B cell (primary cell): Measurements from ENCODE around the gene IDH3A. TPM values are rescaled to one million over a fixed set of nuclear protein-coding genes. Genes with fewer than 3 reads are reported as not detected.

Experiments
- ATAC-seq: fragments of 200-7000 bp; cut with Tn5 transposase; one replicate; pipeline ENCODE4 v1.10.0; 2021; ENCODE audit warnings: low read depth, mild to moderate bottlenecking, moderate number of reproducible peaks, moderate library complexity
- CTCF ChIA-PET: fragments of 350-600 bp; sonication (Branson Sonifier 250); formaldehyde crosslinking; loops from one replicate; lab custom pipeline; 2021; ENCODE audit warnings: antibody characterized with exemption, inconsistent platforms; lab: Charles Lee
- POLR2A ChIA-PET: fragments of 350-600 bp; sonication (Branson Sonifier 250); formaldehyde crosslinking; loops from one replicate; lab custom pipeline; 2021; ENCODE audit warnings: antibody characterized with exemption; lab: Charles Lee
- DNase-seq: peaks from one replicate; pipeline ENCODE4 v3.0.0; 2013
- H2AFZ ChIP-seq: 2 replicates; pipeline ENCODE4 v1.6.1; 2012; ENCODE audit warnings: mild to moderate bottlenecking, low read depth, low read length; ENCODE audit not compliant: insufficient read depth, poor library complexity, severe bottlenecking
- H3K27ac ChIP-seq, 2 donors: 1 replicate in 1 of 2; 2 replicates in 1 of 2; pipeline ENCODE4 v1.5.1; 2012 to 2013; ENCODE audit warnings: low read length in 2 of 2, mild to moderate bottlenecking in 2 of 2, moderate library complexity in 1 of 2
- H3K27me3 ChIP-seq, 4 experiments: fragments of 200-600 bp in 1 of 4; sonication (generic) in 1 of 4; replicated peaks in 1 of 4; 1 replicate in 2 of 4; 2 replicates in 2 of 4; pipeline versions ENCODE4 v1.6.1 to v1.7.0; 2013 to 2016; ENCODE audit warnings: low read length in 3 of 4, mild to moderate bottlenecking in 2 of 4, mixed read lengths in 1 of 4, moderate library complexity in 1 of 4; ENCODE audit not compliant: insufficient read depth in 4 of 4, control insufficient read depth in 3 of 4; ENCODE audit errors: control extremely low read depth in 1 of 4
- H3K36me3 ChIP-seq, 2 experiments: replicated peaks in 1 of 2; 1 replicate in 1 of 2; 2 replicates in 1 of 2; pipeline versions ENCODE4 v1.6.1 to v1.7.1; 2013; ENCODE audit warnings: low read length in 1 of 2; ENCODE audit not compliant: insufficient read depth in 2 of 2, control insufficient read depth in 1 of 2; ENCODE audit errors: control extremely low read depth in 1 of 2, extremely low read depth in 1 of 2
- H3K4me1 ChIP-seq, 2 donors: fragments of 200-600 bp in 1 of 2; sonication (generic) in 1 of 2; 1 replicate in 1 of 2; 2 replicates in 1 of 2; pipeline versions ENCODE4 v1.5.1 to v1.6.1; 2013 to 2017; ENCODE audit warnings: low read length in 2 of 2; ENCODE audit not compliant: control insufficient read depth in 2 of 2, insufficient read depth in 2 of 2
- H3K4me2 ChIP-seq: replicated peaks from 2 replicates; pipeline ENCODE3; 2012; ENCODE audit warnings: mild to moderate bottlenecking, low read depth, low read length; ENCODE audit not compliant: poor library complexity, severe bottlenecking
- H3K4me3 ChIP-seq, 5 experiments: fragments of 200-600 bp in 1 of 5; sonication (generic) in 1 of 5; 1 replicate in 3 of 5; 2 replicates in 2 of 5; pipeline versions ENCODE4 v1.5.1 to v1.7.0; 2011 to 2016; ENCODE audit warnings: low read length in 4 of 5, mild to moderate bottlenecking in 4 of 5, low read depth in 2 of 5, control low read depth in 1 of 5, moderate library complexity in 1 of 5; ENCODE audit not compliant: insufficient read depth in 1 of 5; ENCODE audit errors: control extremely low read depth in 1 of 5, extremely low read depth in 1 of 5
- H3K79me2 ChIP-seq: fragments of 200-600 bp; sonication (generic); one replicate; pipeline ENCODE4 v1.6.0; 2016; ENCODE audit warnings: low read length; ENCODE audit not compliant: control insufficient read depth, insufficient read depth
- H3K9ac ChIP-seq: fragments of 200-600 bp; sonication (generic); 2 replicates; pipeline ENCODE4 v1.6.1; 2017; ENCODE audit warnings: mild to moderate bottlenecking, low read length, moderate library complexity
- H3K9me3 ChIP-seq, 3 donors: one replicate each; pipeline versions ENCODE4 v1.6.1 to v1.7.1; 2013; ENCODE audit warnings: low read length in 2 of 3; ENCODE audit not compliant: control insufficient read depth in 2 of 3, insufficient read depth in 1 of 3; ENCODE audit errors: control extremely low read depth in 1 of 3
- H4K20me1 ChIP-seq: 2 replicates; pipeline ENCODE4 v1.6.0; 2012; ENCODE audit warnings: mild to moderate bottlenecking, low read length; ENCODE audit not compliant: insufficient read depth, control insufficient read depth, poor library complexity, severe bottlenecking
- H3K27ac Mint-ChIP-seq: one replicate; pipeline ENCODE4 v1.8.0; 2021; ENCODE audit warnings: mixed read lengths
- H3K27me3 Mint-ChIP-seq: one replicate; pipeline ENCODE4 v1.8.0; 2021; ENCODE audit warnings: mixed read lengths
- H3K4me1 Mint-ChIP-seq: one replicate; pipeline ENCODE4 v1.8.0; 2021; ENCODE audit warnings: mixed read lengths
- H3K4me3 Mint-ChIP-seq: one replicate; pipeline ENCODE4 v1.8.0; 2021; ENCODE audit warnings: mixed read lengths
- H3K9me3 Mint-ChIP-seq: one replicate; pipeline ENCODE4 v1.8.0; 2022; ENCODE audit warnings: mixed read lengths; ENCODE audit not compliant: insufficient read depth
- CTCF ChIP-seq: fragments of 200-600 bp; IDR thresholded peaks from one replicate; pipeline ENCODE4 v1.8.0; 2022; ENCODE audit warnings: antibody characterized with exemption, mild to moderate bottlenecking
- EZH2 ChIP-seq: IDR thresholded peaks from 2 replicates; pipeline ENCODE4 v1.6.1; 2012; ENCODE audit warnings: borderline replicate concordance, low read depth, mild to moderate bottlenecking, moderate library complexity, low read length; ENCODE audit not compliant: insufficient read depth, poor library complexity, severe bottlenecking
- WGBS: methylation state at CpG from one replicate; pipeline ENCODE4 v1.1.5; 2013; ENCODE audit warnings: missing lambda C conversion rate; ENCODE audit not compliant: insufficient coverage; 5-methylcytosine and 5-hydroxymethylcytosine counted together
- intact Hi-C: fragments of 100-400 bp; cut with micrococcal nuclease; formaldehyde crosslinking; loops from one replicate; pipeline ENCODE4 v1.10.0; 2022
- polyA plus RNA-seq: library from polyadenylated mRNA; depleted of rRNA; stranded (reverse); fragments of >200 nt; gene quantifications from 2 replicates; pipeline ENCODE4 v1.2.3, GENCODE V29; 2012
- total RNA-seq, 2 donors: library from RNA; stranded (reverse); fragments of 120-200 nt in 1 of 2; gene quantifications; 1 replicate in 1 of 2; 2 replicates in 1 of 2; pipeline versions ENCODE4 v1.2.3 to v1.2.4, GENCODE V29; 2013 to 2022

The IDH3A gene
- total and polyA plus RNA-seq, 2 donors (not counting 1 experiment from before 2014, with no cell fraction given), result 39.7 to 71.7 TPM

- no peak for TF ChIP-seq CTCF
- no peak for TF ChIP-seq EZH2
- WGBS, result no CpG with 5 or more reads among the region's 5 CpGs
- no peaks in the 10 kb centered on the region for H3K9me3 ChIP-seq
- H3K4me1 ChIP-seq, result no peaks in the 10 kb centered on the region
- no peak overlapping the region for H3K4me2 ChIP-seq
- no peak overlapping the region for H3K4me3 ChIP-seq
- no peak overlapping the region for H3K27ac Mint-ChIP-seq
- H3K36me3 ChIP-seq, result no peaks in the 10 kb centered on the region
- H3K79me2 ChIP-seq, result no peaks in the 10 kb centered on the region
- no peak overlapping the region for H3K27ac ChIP-seq
- no peaks in the 10 kb centered on the region for H3K9me3 Mint-ChIP-seq
- peaks cover 0 to 2% (median 0%) of the 10 kb centered on the region in 4 experiments for H3K27me3 ChIP-seq
- H3K4me3 Mint-ChIP-seq, result no peak overlapping the region
- ChIA-PET POLR2A (no interaction called here), CTCF (interaction anchor here (0.7 to 2.4 kb wide), 3 partner anchors 12 to 33 kb away, joined by 3 to 6 read pairs (median 3); no protein-coding TSS in a partner anchor)
- no peak overlapping the region for H3K9ac ChIP-seq
- H2AFZ ChIP-seq, result no peak overlapping the region
- H3K27me3 Mint-ChIP-seq, result peaks cover 19% of the 10 kb centered on the region
- intact Hi-C loops, result no loop called here
- ATAC-seq, result no peak
- no peaks in the 10 kb centered on the region for H3K4me1 Mint-ChIP-seq
- no peaks in the 10 kb centered on the region for H4K20me1 ChIP-seq
- no peak for DNase-seq
These were observed 57.9 kb downstream of the IDH3A start for GRCh38 chr15:78207110-78207458.

GRCh38 chr15:78207641-78208340 lies 58.6 kb downstream of the IDH3A start:
- Histone ChIP-seq H3K4me1 (no peaks in the 10 kb centered on the region), H3K79me2 (no peaks in the 10 kb centered on the region), H4K20me1 (no peaks in the 10 kb centered on the region), H2AFZ (no peak overlapping the region), H3K4me2 (no peak overlapping the region), H3K27me3 (peaks cover 0 to 2% (median 0%) of the 10 kb centered on the region in 4 experiments), H3K36me3 (no peaks in the 10 kb centered on the region), H3K27ac (no peak overlapping the region), H3K4me3 (no peak overlapping the region), H3K9ac (no peak overlapping the region), H3K9me3 (no peaks in the 10 kb centered on the region)
- ChIA-PET CTCF (interaction anchor here (0.6 to 1.2 kb wide), 2 partner anchors 12 to 89 kb away, joined by 3 read pairs; no protein-coding TSS in a partner anchor), POLR2A (no interaction called here)
- Mint-ChIP-seq H3K9me3 (no peaks in the 10 kb centered on the region), H3K27me3 (peaks cover 19% of the 10 kb centered on the region), H3K4me3 (no peak overlapping the region), H3K27ac (no peak overlapping the region), H3K4me1 (no peaks in the 10 kb centered on the region)
- no peak for TF ChIP-seq EZH2
- TF ChIP-seq CTCF, result no peak
- intact Hi-C loops, result no loop called here
- ATAC-seq (no peak), DNase-seq (no peak)
- WGBS, result 80% methylated on average over 6 of the region's 8 CpGs
